Loucy (cell line): ENCODE results near the gene GABBR1.

Experiments used
- EZH2phosphoT487 ChIP-seq: fragments of 200-600 bp; IDR thresholded peaks from 2 replicates; pipeline ENCODE4 v1.6.1; 2018; ENCODE audit warnings: antibody characterized with exemption, mild to moderate bottlenecking, moderate library complexity, borderline replicate concordance
- TF ChIP-seq, protein P1 (sequence below): fragments of 200-600 bp; sonication (generic); conservative IDR thresholded peaks from 2 replicates; pipeline ENCODE4 v1.5.1; 2014; ENCODE audit warnings: mild to moderate bottlenecking, antibody characterized with exemption, low read length

DNA sequence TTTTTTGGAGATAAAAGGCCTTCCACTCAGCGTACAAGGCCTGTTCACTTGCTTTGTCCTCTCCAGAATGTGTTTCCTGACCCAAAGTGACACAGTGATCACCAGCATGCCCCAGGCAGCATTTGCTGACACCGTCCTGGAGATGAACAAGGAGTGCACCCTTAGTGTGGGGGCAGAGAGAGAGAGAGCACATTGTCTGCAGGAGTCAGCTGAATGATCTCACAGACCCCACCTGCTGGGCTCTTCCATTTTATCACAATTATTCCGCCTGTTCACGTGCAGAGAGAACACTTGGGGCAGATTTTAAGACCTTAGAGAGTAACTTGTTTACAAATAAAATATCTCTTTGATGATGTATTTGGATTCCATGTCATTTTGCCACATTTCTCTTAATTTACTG is 122.8 kb downstream of the GABBR1 start:
- TF ChIP-seq, protein P1, sequence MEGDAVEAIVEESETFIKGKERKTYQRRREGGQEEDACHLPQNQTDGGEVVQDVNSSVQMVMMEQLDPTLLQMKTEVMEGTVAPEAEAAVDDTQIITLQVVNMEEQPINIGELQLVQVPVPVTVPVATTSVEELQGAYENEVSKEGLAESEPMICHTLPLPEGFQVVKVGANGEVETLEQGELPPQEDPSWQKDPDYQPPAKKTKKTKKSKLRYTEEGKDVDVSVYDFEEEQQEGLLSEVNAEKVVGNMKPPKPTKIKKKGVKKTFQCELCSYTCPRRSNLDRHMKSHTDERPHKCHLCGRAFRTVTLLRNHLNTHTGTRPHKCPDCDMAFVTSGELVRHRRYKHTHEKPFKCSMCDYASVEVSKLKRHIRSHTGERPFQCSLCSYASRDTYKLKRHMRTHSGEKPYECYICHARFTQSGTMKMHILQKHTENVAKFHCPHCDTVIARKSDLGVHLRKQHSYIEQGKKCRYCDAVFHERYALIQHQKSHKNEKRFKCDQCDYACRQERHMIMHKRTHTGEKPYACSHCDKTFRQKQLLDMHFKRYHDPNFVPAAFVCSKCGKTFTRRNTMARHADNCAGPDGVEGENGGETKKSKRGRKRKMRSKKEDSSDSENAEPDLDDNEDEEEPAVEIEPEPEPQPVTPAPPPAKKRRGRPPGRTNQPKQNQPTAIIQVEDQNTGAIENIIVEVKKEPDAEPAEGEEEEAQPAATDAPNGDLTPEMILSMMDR: peak; percentile 57
- TF ChIP-seq EZH2phosphoT487: no peak
